Uterus (tissue), 2 donors: Measurements from ENCODE around the gene SLC17A5.
"Not testable (repeated sequence)": the region's sequence is repeated elsewhere in the genome, so short reads cannot be mapped to it uniquely, and the experiment has no call there.

Experiments used
- CTCF ChIP-seq, 4 experiments: fragments of 200-600 bp in 2 of 4; fragments of 450-650 bp in 2 of 4; sonication (generic) in 2 of 4; IDR thresholded peaks; one replicate each; pipeline ENCODE4 v1.5.1; 2016 to 2019; ENCODE audit warnings: antibody characterized with exemption in 4 of 4, mild to moderate bottlenecking in 2 of 4, moderate library complexity in 1 of 4
- POLR2A ChIP-seq, 2 donors: fragments of 450-650 bp; IDR thresholded peaks; one replicate each; pipeline ENCODE4 v1.6.1; 2016; ENCODE audit warnings: antibody characterized with exemption in 2 of 2, mild to moderate bottlenecking in 1 of 2, moderate library complexity in 1 of 2

DNA sequence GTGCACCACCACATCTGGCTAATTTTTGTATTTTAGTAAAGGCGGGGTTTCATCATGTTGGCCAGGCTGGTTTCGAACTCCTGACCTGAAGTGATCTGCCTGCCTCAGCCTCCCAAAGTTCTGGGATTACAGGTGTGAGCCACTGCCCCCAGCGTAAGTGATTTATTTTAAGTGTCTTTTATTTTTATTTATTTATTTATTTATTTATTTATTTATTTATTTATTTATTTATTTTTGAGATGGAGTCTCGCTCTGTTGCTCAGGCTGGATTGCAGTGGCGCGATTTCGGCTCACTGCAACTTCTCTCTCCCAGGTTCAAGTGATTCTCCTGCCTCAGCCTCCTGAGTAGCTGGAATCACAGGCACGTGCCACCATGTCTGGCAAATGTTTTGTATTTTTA lies 30.3 kb downstream of the SLC17A5 start:
- not testable (repeated sequence) for TF ChIP-seq CTCF, POLR2A (IDR thresholded peaks at IDR 0.05)
